GM21447 (cell line): ENCODE measurements around the gene AGAP6.
"Not testable (repeated sequence)": the region's sequence is repeated elsewhere in the genome, so short reads cannot be mapped to it uniquely, and the experiment has no call there.

Source experiments
- ATAC-seq: cut with Tn5 transposase; IDR thresholded peaks from one replicate; pipeline ENCODE4 v1.9.1; 2021; ENCODE audit not compliant: unreplicated experiment

The AGAP6 gene

DNA sequence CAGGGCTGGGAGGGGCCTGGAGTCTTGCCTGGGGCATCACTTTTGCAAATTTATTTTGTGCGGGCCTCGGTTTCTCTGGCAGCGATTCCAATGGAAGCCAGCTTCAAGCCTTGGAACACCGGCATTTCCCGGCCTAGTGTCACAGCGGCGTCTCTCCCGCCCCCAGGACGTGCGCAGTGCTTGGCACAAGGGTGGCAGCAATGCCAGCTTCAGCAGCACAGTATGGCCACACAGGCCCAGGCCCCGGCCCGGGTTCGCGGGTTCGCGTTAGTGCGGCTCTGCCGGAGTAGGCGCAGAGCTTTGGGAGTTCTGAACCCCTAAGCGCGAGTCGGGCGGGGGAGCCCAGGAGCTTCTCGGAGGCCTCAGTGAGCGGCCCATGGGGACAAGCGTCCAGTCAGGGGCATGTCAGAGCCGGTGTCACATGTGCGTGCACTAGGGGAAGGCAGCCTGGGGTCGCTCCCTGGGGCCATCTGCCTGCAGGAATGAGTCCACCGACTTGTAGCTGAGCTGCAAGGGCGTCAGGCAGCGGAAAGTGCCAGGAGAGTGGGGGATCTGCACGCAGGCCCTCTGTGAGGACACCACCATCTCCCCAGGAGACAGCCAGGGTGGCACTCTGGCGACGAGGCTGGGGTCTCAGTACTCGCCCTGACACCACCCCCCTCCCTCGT, 36.6 kb downstream of the AGAP6 start:
- not testable (repeated sequence) for ATAC-seq

DNA sequence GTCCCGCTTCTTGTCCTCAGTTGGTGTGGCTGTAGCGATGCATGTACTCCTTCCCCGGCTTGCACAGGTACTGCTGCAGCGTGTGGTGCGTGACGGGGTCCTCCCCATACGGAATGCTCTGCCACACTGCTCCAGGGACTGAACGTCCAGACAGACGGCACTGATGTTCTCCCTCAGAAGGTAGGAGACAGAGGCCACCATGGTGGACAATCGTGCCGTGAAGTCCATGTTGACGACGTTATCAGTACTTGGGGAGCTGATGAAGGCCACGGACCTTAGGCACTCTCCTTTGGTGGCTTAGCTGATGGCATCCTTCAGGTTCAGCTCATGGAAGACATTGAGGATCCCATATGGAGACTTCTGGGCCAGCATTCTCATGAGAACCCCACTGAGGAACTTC, 37.4 kb downstream of the AGAP6 start:
- ATAC-seq, result no peak

DNA sequence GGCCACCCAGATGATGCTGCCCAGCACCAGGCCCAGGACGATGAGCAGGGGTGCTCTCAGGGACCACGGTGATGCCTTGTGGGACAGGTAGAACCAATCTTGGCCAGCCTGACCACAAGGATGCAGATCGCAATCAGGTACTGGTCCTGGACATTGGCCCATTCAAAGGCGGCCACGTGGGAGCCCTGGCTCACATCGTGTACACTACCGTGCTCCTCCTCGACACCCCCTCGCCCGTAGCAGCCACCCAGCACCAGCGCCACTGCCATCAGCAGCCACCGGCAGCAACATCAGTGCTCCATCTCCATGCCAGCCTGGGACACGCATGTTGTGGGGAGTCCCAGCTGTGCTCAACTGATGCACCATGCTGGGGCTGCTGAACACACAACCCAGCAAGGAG, 39.0 kb downstream of the AGAP6 start:
- ATAC-seq, result no peak

DNA sequence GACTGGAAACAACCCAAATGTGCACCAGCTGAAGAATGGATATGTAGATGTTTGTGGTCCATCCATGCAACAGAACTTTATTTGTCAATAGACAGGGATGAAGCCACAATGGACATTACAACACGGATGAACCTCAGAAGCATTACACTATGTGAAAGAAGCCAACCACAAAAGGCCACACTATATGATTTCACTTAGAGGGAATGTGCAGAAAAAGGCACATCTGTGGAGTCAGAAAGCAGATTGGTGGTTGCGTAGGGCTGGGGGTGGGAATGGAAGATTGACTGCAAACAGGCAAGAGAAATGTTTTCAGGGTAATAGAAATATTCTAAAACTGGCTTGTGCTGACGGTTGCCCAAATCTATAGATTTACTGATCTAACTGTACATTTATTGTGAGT, 45.3 kb downstream of the AGAP6 start:
- no peak for ATAC-seq

DNA sequence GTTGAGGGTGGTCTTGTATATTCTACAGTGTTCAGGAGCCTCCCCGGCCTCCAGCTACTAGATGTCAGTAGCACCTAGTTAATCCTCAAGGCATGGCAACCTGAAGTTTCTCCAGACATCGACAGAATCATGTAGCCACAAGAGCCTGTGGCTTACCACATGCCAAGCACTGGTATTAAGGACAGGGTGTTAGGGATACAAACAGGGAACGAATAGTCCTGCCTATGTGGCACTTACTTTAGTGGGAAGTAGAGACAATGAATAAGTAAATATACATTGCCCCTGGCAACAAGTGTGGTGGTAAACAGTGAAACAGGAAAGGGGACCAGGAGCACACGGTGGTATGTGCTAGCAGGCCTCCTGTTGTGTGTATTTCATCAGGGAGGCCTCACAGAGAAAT, 47.1 kb downstream of the AGAP6 start:
- not testable (repeated sequence) for ATAC-seq

DNA sequence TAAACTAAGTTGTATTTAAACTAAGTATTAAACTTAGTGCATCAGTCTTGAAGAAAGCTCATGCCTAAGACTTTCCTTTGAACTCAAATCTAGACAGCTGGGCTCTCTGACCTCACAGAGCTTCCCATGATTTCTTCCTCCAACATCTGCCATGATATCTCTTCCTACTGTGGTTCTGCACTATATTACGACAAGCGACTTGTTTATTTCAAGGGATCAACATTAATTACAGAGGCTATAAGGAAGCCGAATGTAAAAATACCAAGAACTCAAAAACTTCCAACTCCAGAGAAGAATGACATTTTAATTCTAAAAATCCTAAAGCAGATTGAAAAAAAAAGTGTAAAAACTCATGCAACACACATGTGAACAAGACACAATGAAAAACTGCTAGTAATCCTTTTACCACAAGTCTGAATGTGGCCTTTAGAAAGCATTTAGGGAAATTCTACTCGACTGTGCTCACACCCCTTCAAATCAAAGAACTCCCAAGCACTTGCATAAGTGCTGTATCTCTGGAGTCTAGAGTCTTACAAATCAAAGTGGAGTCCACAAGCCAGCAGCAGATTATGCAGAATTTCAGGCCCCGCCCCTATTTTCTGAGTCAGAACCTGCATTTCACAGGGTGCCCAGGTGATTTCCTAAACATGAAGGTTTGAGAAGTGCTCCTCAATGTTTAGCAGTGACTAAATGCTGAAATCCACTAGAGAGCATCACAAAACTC, 56.9 kb downstream of the AGAP6 start:
- ATAC-seq, result no peak

DNA sequence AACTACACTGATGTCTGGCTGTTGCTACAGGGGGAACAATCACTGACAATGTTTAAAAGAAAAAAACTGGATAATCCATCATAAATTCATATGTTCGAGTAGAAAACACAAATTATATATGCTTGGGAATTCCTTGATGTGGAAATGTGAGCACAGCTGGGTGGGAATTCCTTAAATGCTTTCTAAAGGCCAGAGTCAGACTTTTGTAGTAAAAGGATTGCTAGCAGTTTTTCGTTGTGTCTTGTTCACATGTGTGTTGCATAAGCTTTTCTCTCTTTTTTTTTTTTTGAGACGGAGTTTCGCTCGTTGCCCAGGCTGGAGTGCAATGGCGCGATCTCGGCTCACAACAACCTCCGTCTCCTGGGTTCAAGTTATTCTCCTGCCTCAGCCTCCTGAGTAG, 58.3 kb downstream of the AGAP6 start:
- not testable (repeated sequence) for ATAC-seq

DNA sequence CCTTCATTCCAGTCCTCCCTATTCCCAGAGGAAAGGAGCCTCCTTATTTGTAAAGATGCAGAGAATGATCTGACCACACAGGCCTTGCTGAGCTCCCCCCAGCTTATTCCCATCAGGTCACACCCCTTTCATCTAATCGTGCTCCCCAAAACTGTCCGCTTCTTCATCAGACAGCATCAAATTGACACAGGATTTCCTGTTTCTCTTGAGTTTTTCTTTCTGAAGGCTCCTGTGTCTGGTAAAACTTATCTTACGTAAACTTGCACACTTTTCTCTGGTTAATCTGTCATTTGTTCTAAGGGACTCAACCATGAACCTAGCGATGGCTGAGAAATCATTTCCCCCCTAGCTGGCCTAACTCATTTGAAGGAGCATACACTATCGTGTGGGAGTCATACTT, 59.4 kb downstream of the AGAP6 start:
- not testable (repeated sequence) for ATAC-seq

DNA sequence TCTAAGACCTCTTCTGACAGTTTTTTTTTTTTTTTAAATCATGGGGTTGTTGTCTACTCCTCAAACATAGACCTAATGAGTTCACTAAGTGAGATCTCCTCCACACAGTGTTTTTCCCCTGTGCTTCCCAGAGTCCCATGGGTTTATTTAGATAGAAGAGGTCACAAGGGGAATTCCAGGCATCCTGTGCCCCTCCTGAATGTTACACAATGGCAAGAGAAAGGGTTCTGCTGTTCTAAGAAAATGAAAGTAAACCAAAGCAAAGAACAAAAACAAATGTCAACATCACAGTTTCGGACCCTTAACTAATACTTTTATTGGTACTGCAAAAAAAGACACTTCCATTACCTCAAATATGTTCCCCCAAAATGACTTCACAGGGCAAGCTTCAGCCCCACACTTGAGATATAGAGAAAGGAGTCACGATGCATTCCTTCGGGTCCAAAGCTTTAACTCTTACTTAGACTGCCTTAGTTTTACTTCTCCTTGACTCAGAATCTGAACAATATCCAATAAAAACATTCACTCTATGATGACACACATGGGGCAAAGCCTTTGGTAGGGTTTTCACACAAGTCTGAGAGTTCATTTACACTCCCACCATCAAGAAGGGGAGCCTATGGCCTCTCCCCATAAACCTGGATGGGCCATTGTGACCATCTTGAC, 63.9 kb downstream of the AGAP6 start:
- ATAC-seq, result peak; percentile 85

DNA sequence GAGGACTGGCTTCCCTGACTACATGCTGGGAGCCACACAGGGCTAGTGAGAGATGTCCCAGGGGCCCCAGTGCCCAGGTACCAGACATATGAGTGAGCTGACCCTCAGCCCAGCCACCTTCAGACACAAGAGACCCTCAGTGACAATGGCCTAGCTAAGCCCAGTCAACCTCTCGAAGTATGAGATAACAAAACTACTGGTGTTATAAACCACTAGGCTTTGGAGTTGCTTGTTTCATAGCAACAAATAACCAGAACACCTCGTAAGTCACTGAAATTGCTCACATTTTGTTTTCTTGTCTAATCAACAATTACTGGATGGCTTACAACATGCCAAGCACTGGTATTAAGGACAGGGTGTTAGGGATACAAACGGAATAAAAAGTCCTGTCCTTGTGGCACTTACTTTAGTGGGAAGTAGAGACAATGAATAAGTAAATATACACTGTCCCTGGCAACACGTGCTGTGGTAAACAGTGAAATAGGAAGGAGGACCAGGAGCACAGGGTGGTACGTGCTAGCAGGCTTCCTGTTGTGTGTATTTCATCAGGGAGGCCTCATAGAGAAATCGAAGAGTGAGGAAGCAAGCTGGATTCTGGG, 64.7 kb downstream of the AGAP6 start:
- not testable (repeated sequence) for ATAC-seq

DNA sequence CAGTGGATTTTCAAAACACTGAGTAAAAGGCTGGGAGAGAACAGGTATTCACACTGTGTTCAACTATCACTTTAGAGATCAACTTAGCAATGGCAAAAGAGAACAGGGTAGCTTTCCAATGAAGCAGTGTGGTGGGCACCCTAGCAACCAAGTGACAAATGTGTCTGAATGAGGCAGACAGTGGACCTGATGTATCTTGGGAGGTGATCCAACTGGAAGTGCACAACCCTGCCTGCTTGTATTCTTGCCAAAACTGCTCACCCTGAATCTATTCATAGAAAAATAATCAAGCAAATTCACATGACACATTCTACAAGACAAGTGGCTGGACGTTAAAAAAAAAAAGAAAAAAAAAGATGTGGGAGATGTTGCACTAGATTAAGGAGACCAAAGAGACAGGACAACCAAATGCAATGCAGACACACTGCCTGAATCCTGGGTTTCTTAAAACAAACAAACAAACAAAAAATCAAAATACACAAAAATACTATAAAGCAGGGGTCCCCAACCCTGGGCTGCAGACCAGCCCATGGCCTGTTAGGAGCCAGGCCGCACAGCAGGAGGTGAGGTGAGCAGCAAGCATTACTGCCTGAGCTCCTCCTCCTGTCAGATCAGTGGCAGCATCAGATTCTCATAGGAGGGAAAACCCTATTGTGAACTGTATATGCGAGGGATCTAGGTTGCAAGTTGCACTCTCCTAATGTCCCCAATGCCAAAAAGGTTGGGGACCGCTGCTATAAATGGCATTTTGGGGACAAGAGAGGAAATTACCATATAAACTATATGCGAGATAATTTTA, 67.5 kb downstream of the AGAP6 start:
- not testable (repeated sequence) for ATAC-seq

DNA sequence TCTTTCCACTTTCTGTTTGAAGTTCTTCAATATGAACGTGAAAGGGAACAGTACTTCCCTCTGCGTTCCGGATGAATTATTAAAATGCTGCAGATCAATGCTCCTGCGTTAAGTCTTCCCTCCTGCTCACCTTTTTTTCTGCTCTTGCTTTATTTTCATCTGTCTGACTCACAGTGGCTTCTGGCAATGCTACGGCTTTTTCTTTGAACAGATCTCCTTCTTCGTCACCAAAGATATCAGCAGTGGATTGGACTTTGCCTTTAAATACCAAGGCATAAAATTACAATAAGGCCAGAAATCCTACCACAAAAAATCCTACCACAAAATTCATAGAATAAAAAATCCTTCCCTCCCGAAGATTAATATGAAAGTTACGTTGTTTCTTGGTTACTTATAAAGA, 68.4 kb downstream of the AGAP6 start:
- not testable (repeated sequence) for ATAC-seq

DNA sequence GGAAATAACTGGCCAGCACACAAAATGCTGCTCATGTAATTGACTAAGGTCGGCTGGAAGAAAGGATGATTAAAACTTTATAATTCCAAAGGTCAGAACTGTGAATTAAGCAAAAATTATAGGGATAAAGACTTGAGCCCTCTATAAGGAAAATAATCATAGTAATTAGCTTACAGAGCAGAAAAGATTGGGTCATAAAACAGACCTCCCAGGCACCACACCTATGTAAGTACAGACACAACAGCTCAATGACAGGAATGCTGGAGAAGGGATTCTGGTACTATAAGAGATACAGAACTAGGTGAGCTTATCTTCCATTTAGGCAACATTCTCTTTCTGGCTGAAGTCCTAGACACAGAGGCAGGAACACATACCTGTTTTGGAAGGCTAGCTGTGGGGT, 70.5 kb downstream of the AGAP6 start:
- ATAC-seq, result not testable (repeated sequence)

DNA sequence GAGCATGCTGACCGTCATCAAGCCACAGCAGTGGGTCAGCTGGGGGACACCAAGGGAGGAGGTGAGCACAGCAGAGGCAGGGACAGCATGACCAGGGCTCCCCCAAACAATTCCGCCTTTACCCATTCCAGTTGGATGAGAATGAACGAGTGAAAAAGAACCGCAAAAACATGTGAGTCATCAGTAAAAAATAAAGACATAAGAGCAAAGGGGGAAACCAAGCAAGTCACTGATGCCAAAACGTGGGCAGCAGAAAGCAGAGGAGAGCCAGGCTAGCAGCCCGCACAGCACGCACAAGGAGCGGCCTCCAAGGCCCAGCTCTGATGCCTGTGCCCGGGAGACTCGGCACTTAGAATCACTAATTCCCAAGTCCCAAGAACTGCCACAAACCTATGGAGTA, 71.7 kb downstream of the AGAP6 start:
- not testable (repeated sequence) for ATAC-seq
